Stimulated activated CD4-positive, alpha-beta T cell treated with anti-CD3 and anti-CD28 coated beads, Interleukin-2, amount 100 ng/mL, for 24 hours (primary cell): ENCODE results near the gene PRRT1.
"Not testable (repeated sequence)": the region's sequence is repeated elsewhere in the genome, so short reads cannot be mapped to it uniquely, and the experiment has no call there.

Experiments used
- DNase-seq, 2 donors: peaks; one replicate each; pipeline ENCODE4 v3.0.0-alpha.2; 2020

The PRRT1 gene

GRCh38 chr6:32116674-32117073, 35.1 kb downstream of the PRRT1 start:
- DNase-seq, result no peak

DNA sequence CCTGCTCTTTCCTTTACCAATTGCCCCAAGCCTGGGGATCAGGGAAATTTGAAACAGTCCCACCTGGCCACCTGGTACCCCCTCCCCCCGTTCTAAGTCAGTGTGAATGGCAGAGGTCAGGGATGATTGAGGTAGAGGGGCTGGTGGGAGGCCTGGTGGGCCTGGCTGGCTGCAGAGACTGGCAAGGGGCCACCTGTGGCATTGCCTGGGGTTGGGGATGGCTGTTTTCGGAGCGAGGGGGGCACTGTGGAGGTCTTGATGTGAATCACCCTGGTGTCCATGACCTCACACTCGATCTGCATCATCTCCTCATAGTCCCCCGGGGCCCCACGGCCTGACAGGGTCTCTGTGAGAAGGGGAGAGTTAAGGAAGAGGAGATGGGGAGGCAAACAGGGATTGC, 36.1 kb downstream of the PRRT1 start:
- DNase-seq, result no peak

GRCh38 chr6:32114796-32115195, 36.9 kb downstream of the PRRT1 start:
- no peak for DNase-seq

- DNase-seq, result no peak
These were observed 38.1 kb downstream of the PRRT1 start for GRCh38 chr6:32113386-32114352.

- DNase-seq, result no peak
These were observed 39.2 kb downstream of the PRRT1 start for GRCh38 chr6:32112431-32112980.

DNA sequence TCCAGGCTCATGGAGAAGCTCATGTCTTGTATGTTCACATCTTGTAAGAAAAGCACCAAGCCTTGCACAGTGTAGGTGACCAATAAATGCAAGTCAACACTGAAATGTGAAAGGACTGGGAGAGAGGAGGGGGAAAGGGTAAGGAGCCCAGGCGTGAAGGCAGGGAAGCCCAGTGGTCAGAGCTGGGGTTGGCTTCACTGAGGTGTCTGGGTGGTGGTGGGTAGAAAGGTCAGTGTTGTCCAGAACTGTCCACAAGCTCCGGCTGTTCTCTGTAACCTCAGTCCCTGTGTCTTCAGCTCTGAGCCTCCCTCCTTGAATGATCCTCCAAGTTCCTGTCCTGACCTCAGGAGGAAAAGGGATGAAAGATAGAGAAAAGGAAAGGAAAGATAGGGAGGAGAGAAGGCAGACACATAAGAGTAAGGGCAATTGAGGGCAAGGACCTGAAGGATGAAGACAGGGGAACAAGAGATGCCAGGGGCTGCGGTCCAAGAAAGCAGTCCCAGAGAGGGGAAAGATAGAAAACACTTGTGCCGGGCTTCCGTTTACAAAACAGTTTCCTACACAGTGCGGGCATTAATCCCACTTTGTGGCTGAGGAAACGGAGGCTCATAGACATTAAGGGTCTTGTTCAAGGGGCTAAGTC, 40.2 kb downstream of the PRRT1 start:
- DNase-seq, result no peak

GRCh38 chr6:32110632-32111031, 41.1 kb downstream of the PRRT1 start:
- no peak for DNase-seq

DNA sequence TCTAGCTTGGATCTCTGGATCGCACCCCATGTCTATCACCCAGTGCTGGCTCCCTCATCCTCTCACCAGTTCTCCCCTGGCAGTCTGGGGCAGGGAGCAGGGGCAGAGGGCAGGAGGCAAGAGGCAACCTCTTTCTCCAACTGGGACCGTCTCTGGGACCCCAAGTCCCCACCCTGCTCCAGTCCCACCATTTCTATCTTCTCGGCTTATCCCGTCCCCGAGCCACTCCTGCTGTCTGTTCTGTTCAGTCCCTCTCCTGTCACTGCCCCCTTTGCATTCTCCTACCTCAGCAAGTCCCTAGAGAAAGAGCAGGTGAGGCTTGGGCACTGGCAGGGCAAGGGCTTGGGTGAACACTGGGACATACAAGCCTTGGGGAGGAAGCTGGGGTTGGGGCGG, 42.0 kb downstream of the PRRT1 start:
- no peak for DNase-seq

GRCh38 chr6:32109114-32109764, 42.5 kb downstream of the PRRT1 start, which contains the start of gene TNXB:
Gene TNXB (minus strand): TSS chr6:32109338. CDS start chr6:32098198, 11,140 bp downstream.
- no peak for DNase-seq

- no peak for DNase-seq
These were observed 43.0 kb downstream of the PRRT1 start for GRCh38 chr6:32108727-32109113.

- no peak for DNase-seq
These were observed 43.6 kb downstream of the PRRT1 start for GRCh38 chr6:32108094-32108627.

DNA sequence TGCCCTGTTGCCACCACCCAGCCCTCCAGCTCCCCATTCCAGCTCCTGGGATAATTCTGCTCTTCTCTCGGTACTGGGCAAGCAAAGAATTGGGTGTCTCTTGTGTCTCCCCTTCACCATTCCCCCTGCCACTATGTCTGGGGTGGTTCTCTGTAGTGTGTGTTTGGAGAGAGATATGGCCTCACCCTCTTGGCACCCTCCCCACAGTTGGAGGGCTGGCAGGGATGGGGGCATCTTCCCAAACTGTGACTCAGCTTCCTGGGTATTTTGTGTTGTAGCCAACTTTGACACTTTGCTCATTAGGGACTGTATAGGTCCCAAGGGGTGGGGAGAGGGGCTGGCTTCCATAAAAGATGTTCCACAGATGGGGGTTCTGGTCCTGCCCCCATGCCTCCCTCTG, 44.3 kb downstream of the PRRT1 start:
- DNase-seq, result no peak

- no peak for DNase-seq
These were observed 46.3 kb downstream of the PRRT1 start for GRCh38 chr6:32105433-32105832.

DNA sequence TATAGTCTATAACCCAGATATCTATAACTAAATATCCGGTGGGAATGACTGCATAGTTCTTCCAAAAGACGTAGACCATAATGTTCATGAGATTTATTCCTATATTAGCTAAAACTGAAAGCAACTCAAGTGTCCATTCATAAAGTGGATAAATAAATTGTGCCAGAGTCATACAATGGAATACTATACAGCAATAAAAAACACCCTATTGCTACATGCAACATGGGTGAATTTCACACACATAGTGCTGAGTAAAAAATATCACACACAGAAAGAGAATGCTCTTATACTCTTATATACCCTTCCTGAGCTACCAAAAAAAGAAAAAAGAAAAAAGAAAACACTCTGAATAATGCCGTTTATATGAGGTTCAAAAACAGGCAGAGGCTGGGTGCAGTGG, 49.5 kb downstream of the PRRT1 start:
- no peak for DNase-seq

DNA sequence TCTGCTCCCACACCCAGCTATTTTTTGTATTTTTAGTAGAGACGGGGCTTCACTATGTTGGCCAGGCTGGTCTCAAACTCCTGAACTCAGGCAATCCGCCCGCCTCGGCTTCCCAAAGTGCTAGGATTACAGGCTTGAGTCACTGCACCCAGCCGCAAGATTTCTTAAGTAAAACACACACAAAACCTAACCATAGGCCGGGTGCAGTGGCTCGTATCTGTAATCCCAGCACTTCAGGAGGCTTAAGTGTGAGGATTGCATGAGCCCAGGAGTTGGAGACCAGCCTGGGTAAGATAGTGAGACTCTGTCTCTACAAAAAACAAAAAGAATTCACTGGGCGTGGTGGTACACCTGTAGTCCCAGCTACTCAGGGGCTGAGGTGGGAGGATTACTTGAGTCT, 51.5 kb downstream of the PRRT1 start:
- DNase-seq, result not testable (repeated sequence)
